Measurements from ENCODE around the gene TARP.

TARP gene

GRCh38 chr7:38273286-38273995, at the start of gene TARP:
Gene TARP, minus strand, starts transcription at chr7:38273636.
- DNase-seq (ENCODE audit: low read depth, low spot score): no peak

- no peak for DNase-seq (ENCODE audit: low read depth, low spot score)
These were observed 49.7 kb upstream of the TARP start for GRCh38 chr7:38323156-38323555.

GRCh38 chr7:38322461-38322860, 49.0 kb upstream of the TARP start:
- no peak for DNase-seq (ENCODE audit: low read depth, low spot score)

- DNase-seq (ENCODE audit: low read depth, low spot score): no peak
These were observed 48.5 kb upstream of the TARP start for GRCh38 chr7:38321967-38322366.

- peak; percentile 43 for DNase-seq (ENCODE audit: low read depth, low spot score)
These were observed 48.1 kb upstream of the TARP start for GRCh38 chr7:38321515-38321944.

GRCh38 chr7:38321050-38321449, 47.6 kb upstream of the TARP start:
- DNase-seq (ENCODE audit: low read depth, low spot score): no peak

GRCh38 chr7:38319873-38320272, 46.4 kb upstream of the TARP start:
- DNase-seq (ENCODE audit: low read depth, low spot score): no peak

GRCh38 chr7:38318803-38319416, 45.5 kb upstream of the TARP start:
- peak; percentile 88 for DNase-seq (ENCODE audit: low read depth, low spot score)

GRCh38 chr7:38318241-38318640, 44.8 kb upstream of the TARP start:
- DNase-seq (ENCODE audit: low read depth, low spot score): no peak

- DNase-seq (ENCODE audit: low read depth, low spot score): no peak
These were observed 44.1 kb upstream of the TARP start for GRCh38 chr7:38317515-38317914.

GRCh38 chr7:38316733-38317360, 43.4 kb upstream of the TARP start:
- peak; percentile 19 for DNase-seq (ENCODE audit: low read depth, low spot score)

GRCh38 chr7:38315410-38315809, 42.0 kb upstream of the TARP start:
- no peak for DNase-seq (ENCODE audit: low read depth, low spot score)

- no peak for DNase-seq (ENCODE audit: low read depth, low spot score)
These were observed 39.4 kb upstream of the TARP start for GRCh38 chr7:38312821-38313220.

- DNase-seq (ENCODE audit: low read depth, low spot score): peak; percentile 49
These were observed 38.0 kb upstream of the TARP start for GRCh38 chr7:38311329-38311937.

GRCh38 chr7:38310591-38311101, 37.2 kb upstream of the TARP start:
- DNase-seq (ENCODE audit: low read depth, low spot score): peak; percentile 10

- no peak for DNase-seq (ENCODE audit: low read depth, low spot score)
These were observed 36.1 kb upstream of the TARP start for GRCh38 chr7:38309555-38309954.

GRCh38 chr7:38308140-38308539, 34.7 kb upstream of the TARP start:
- DNase-seq (ENCODE audit: low read depth, low spot score): no peak

- DNase-seq (ENCODE audit: low read depth, low spot score): no peak
These were observed 34.2 kb upstream of the TARP start for GRCh38 chr7:38307640-38308039.

- no peak for DNase-seq (ENCODE audit: low read depth, low spot score)
These were observed 33.5 kb upstream of the TARP start for GRCh38 chr7:38306914-38307313.

- DNase-seq (ENCODE audit: low read depth, low spot score): peak; percentile 73
These were observed 32.7 kb upstream of the TARP start for GRCh38 chr7:38306171-38306570.

- no peak for DNase-seq (ENCODE audit: low read depth, low spot score)
These were observed 30.4 kb upstream of the TARP start for GRCh38 chr7:38303866-38304265.

- no peak for DNase-seq (ENCODE audit: low read depth, low spot score)
These were observed 26.7 kb upstream of the TARP start for GRCh38 chr7:38300175-38300574.

All from astrocyte of the hippocampus (primary cell).